SKM-1 (cell line): Measurements from ENCODE around the gene TNP2.
"Not testable (repeated sequence)": the region's sequence is repeated elsewhere in the genome, so short reads cannot be mapped to it uniquely, and the experiment has no call there.

Experiments used
- DNase-seq: peaks from one replicate; lab custom pipeline; 2025; ENCODE audit not compliant: unreplicated experiment; lab: John Stamatoyannopoulos, UW

TNP2 gene

DNA sequence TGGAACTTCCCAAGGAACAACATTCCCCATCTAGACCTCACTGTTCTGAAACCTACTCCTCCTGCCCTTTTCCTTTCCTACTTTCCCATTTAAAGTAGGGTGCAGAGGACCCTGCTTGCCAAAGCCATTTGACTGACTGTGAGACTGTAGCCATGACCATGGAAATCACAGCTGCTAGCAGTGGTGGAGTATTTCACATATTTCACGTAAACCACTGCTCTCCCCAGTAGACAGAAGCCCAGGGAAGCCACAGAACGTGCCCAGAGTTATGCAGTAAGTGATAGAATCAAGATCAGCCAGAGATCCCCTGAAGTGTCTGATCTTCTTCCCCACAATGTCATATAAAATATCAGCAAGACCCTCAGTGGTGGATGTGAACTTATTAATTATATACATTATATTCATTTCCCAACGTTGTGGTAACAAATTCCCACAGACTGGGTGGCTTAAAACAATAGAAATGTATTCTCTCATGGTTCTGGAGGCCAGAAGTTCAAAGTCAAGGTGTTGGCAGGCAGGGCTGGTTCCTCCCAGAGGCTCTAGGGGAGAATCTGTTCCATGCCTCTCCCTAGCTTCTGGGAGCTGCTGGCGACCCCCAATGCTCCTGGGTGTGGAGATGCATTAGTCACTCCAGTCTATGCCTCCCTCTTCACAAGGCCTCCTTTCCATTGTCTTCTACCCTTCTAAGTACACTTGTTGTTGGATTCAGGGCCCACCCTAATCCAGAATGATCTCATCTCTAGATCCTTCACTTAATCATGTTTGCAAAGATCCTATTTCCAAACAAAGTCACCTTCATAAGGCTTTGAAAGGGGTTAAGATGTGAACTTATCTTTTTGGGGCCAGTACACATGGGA, 32.7 kb upstream of the TNP2 start:
- DNase-seq = no peak

DNA sequence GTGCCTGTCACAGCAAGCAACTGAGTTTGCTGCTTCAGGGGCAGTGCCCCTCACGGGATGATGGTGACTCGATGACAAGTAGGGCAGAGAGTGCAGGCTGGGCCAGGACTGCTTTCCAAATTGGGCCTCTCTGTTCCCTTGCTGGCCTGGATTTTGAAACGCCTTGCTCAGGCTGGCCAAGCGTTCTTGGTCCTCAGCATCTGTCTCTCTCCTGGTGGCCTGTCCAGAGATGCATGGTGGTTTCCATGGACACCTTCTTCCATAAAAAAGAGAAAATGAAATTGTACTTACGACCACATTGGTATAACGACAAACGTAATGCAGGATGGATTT, 31.4 kb upstream of the TNP2 start:
- no peak for DNase-seq

DNA sequence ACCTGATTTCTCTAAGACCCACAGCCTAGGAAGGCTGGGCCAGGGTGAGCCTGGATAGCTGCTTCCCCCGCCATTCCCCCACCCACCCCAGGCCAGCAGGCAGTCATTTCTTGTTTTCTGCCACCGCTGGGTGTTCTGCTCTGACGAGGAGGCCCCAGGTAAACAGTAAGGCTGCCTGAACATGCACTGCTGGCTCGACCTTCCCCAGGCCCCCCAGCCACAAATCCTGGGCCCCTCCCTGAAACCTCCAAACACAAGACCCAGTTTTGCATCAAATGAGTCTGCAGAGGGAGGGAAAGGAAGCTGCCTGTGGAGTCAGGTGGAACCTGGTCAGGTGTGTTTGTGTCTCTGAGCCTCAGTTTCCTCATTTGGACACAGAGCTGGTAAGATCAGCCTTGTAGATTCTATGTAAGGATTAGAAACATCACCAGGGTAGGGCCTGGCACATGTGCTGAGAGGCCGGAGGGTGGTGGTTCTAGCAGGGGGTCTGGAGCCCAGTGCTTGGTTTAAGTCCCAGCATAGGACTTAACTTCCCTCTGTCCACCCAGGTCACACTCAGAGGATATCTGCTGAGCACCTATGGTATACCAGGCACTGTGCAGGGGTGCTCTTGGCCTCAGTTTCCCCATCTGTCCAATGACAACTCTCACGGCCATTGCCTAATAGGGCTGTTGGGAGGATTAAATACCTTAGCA, 30.9 kb upstream of the TNP2 start:
- DNase-seq = no peak

GRCh38 chr16:11298950-11299547, 29.9 kb upstream of the TNP2 start:
- DNase-seq = not testable (repeated sequence)

DNA sequence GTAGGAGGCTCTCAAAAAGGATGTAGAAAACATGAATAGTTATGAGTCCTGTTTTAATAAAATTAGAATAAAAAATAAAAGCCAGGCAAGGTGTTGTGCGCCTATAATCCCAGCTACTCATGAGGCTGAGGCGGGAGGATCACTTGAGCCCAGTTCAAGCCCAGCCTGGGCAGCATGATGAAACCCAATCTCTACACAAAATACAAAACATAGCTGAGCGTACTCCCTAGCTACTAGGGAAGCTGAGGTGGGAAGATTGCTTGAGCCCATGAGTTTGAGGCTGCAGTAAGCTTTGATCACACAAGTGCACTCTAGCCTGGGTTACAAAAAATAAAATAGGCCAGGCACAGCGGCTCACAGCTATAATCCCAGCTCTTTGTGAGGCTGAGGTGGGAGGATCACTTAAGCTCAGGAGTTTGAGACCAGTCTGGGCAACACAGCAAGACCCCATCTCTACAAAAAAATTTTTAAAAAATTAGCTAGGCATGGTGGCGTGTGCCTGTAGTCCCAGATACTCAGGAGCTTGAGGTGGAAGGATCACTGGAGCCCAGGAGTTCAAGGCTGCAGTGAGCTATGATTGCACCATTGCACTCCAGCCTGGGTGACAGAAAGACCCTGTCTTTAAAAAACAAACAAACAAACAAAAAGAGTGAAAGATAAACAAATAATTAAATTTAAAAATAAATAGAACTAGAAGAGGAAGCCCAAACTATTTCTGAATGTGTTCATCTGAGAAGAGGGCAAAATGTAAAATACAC, 29.2 kb upstream of the TNP2 start:
- DNase-seq = no peak

DNA sequence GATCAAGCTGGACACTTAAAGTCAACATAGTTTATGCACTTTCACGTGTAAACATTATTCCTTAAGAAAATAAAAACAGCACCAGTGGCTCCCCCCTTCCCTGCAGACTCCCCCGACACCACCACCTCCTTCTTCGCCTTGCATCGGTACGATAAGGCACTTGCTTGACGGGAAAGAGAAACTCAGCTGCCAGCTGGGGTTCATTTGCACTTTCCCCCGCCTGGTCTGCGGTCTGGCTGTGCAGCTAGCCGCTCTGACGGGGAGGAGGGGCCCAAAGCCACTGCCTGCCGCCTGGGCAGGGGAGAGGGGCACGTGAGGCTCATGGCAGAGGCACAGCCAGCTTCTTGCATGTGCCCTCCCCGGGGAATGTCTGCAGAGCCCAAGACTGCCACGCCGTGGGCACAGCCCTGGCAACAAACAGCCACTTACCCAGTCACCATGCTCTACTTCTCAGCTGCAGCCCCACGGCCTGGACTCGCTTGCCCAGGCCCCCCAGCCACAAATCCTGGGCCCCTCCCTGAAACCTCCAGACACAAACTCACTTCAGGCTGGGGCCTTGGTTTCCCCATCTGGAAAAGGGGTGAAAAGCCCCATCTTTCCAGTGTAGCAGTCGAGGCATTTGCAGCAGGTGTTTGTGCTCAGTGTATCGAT, 28.5 kb upstream of the TNP2 start:
- no peak for DNase-seq

GRCh38 chr16:11296706-11297491, 27.8 kb upstream of the TNP2 start:
- DNase-seq = no peak

- DNase-seq = no peak
These were observed 27.2 kb upstream of the TNP2 start for GRCh38 chr16:11296351-11296705.

DNA sequence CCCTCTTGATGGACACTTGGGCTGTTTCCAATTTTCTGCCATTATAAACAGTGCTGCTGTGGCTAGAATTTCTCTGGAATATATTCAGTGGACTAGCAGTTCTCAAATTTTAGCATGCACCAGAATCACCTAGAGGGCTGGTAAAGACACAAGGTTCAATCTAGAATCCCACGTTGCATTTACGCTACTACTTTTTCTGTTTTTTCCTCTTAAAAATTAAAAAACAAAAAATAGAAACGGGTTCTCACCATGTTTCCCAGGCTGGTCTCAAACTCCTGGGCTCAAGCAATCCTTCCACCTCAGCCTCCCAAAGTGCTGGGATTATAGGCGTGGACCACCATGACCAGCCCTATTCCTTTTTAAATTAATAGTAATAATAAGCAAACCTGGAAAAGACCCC, 26.5 kb upstream of the TNP2 start:
- no peak for DNase-seq

GRCh38 chr16:11292076-11292748, 23.1 kb upstream of the TNP2 start:
- DNase-seq = no peak

DNA sequence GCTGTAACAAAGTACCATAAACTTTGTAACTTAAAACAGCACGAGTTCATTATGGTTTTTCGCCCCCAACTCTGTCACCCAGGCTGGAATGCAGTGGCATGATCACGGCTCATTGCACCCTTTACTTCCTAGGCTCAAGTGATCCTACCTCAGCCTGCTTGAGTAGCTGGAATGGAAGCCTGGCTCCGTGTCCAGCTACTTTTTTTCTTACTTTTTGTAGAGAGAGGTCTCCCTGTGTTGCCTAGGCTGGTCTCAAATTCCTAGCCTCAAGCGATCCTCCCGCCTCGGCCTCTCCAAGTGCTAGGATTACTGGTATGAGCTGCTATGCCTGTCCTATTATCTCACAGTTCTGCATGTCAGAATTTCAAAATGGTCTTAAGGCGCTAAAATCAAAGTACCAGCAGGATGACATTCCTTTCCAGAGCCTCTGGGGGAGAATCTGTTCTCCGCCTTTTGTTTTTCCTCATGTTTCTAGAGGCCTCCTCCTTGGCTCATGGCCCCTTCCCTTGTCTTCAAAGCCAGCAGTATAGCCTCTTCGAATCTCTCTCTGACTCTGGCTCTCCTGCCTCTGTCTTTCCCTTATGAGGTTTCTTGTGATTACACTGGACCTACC, 22.1 kb upstream of the TNP2 start:
- DNase-seq = no peak

- DNase-seq = no peak
These were observed 21.2 kb upstream of the TNP2 start for GRCh38 chr16:11290102-11290893.

- not testable (repeated sequence) for DNase-seq
These were observed 20.6 kb upstream of the TNP2 start for GRCh38 chr16:11289696-11290095.

- no peak for DNase-seq
These were observed 20.1 kb upstream of the TNP2 start for GRCh38 chr16:11289202-11289601.

- DNase-seq = no peak
These were observed 16.7 kb upstream of the TNP2 start for GRCh38 chr16:11285842-11286241.

- no peak for DNase-seq
These were observed 14.7 kb upstream of the TNP2 start for GRCh38 chr16:11283820-11284248.

DNA sequence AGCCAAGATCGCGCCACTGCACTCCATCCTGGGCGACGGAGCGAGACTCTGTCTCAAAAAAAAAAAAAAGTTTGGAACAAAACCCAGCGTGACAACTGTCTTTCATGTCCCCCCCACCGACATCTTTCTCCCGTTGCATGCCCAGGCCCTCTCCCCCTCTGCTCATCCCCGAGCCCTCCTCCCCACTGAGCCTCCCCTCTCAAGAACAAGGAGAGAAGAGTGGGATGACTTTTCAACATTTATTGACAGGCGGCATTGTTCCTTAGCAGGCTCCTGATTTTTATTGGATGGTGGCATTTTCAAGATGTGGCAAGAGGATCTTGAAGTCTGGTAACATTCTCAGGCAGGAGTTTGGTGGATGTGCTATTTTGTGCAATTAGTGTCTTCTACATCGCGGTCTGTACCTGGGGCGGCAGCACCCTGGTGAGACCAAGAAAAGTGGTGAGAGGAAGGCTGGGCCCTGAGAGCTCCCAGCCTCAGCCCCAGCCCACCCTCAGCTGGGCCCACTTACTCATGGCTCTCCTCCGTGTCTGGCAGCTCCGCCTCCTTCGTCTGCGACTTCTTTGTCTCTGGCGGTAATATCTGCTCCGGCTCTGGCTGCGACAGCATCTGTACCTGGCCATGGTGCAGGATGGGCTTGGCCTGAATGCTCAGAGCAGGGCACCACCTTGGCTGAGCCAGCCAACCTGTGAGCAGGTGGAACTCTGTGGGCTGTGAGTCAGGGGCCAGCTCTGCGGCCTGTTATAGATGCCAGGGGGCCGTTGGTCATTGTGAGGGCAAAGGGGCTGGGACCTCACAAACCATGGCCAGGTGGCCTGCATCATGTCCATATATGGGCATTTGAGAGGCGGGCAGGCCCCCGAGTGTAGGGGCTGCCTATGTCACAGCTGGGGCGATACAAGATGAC, 11.7 kb upstream of the TNP2 start, which contains the start of gene PRM1:
Gene PRM1 (minus strand): TSS at position 715 of the 907 bp plus-strand sequence. CDS start 92 bp downstream, at position 623.
- DNase-seq = no peak
